HepG2 (cell line): ENCODE measurements around the gene FMO1. TPM values are rescaled to one million over a fixed set of nuclear protein-coding genes. Genes with fewer than 3 reads are reported as not detected.

ENCODE experiments used
- ATAC-seq: fragments of 200-7000 bp; cut with Tn5 transposase; 3 replicates; pipeline ENCODE4 v1.9.1; 2020; ENCODE audit warnings: mild to moderate bottlenecking, moderate library complexity
- BruUV-seq: library from RNA; stranded (reverse); fragments of 400-500 nt; replicated peaks from 2 replicates; lab custom pipeline; 2021; lab: Mats Ljungman, UMichigan
- CTCF ChIA-PET: fragments of 300-600 bp; formaldehyde crosslinking; extraction: SDS; loops from one replicate; lab custom pipeline; 2021; ENCODE audit warnings: low total read pairs, inconsistent platforms, low intra/inter-chr PET ratio; lab: Yijun Ruan, JAX
- POLR2A ChIA-PET: fragments of 350-600 bp; sonication (Branson Sonifier 250); formaldehyde crosslinking; loops from one replicate; lab custom pipeline; 2020; ENCODE audit warnings: antibody characterized with exemption, inconsistent platforms; lab: Yijun Ruan, JAX
- DNase-seq: peaks from one replicate; pipeline ENCODE4 v3.0.0-alpha.2; 2015; ENCODE audit warnings: low spot score
- FAIRE-seq: peaks from 3 replicates; lab custom pipeline; 2011; peaks lifted over from hg19 to GRCh38; lab: Jason Lieb, UNC
- H2AFZ ChIP-seq: one replicate; pipeline ENCODE4 v1.6.1; 2011; ENCODE audit warnings: low read length, inconsistent platforms
- H3K27ac ChIP-seq: fragments of 300-600 bp; 3 replicates; pipeline ENCODE4 v1.8.0; 2011; ENCODE audit warnings: mixed run types, mild to moderate bottlenecking, mixed read lengths, low read length, inconsistent platforms; ENCODE audit not compliant: insufficient read depth; ENCODE audit errors: extremely low read length
- H3K27me3 ChIP-seq, 2 experiments: fragments of 200-600 bp in 1 of 2; 2 replicates in 1 of 2; 3 replicates in 1 of 2; pipeline versions ENCODE4 v1.6.0 to v1.8.0; 2011; ENCODE audit warnings: low read length in 2 of 2, mild to moderate bottlenecking in 2 of 2, moderate library complexity in 2 of 2, inconsistent platforms in 1 of 2; ENCODE audit not compliant: insufficient read depth in 2 of 2, control insufficient read depth in 1 of 2
- H3K36me3 ChIP-seq, 2 experiments: fragments of 200-600 bp in 1 of 2; replicated peaks in 1 of 2; 2 replicates in 1 of 2; 3 replicates in 1 of 2; pipeline versions ENCODE4 v1.5.1 to v1.8.0; 2011; ENCODE audit warnings: low read length in 2 of 2, inconsistent platforms in 1 of 2; ENCODE audit not compliant: insufficient read depth in 2 of 2, control insufficient read depth in 1 of 2
- H3K4me1 ChIP-seq: 2 replicates; pipeline ENCODE4 v1.5.1; 2012; ENCODE audit warnings: low read length, inconsistent platforms; ENCODE audit not compliant: insufficient read depth
- H3K4me2 ChIP-seq: 2 replicates; pipeline ENCODE4 v1.6.0; 2011; ENCODE audit warnings: low read depth, low read length, inconsistent platforms
- H3K4me3 ChIP-seq, 3 experiments: fragments of 200-600 bp in 1 of 3; sonication (generic), shearing (Covaris generic) in 1 of 3; replicated peaks in 1 of 3; 2 replicates each; pipeline ENCODE4 v1.5.1; 2011 to 2016; ENCODE audit warnings: low read length in 3 of 3, inconsistent platforms in 2 of 3, low read depth in 2 of 3, mild to moderate bottlenecking in 2 of 3, control low read depth in 1 of 3, mixed read lengths in 1 of 3; ENCODE audit not compliant: insufficient read depth in 1 of 3
- H3K79me2 ChIP-seq: one replicate; pipeline ENCODE4 v1.6.1; 2011; ENCODE audit warnings: low read length, inconsistent platforms; ENCODE audit not compliant: insufficient read depth
- H3K9ac ChIP-seq: 2 replicates; pipeline ENCODE4 v1.6.0; 2011; ENCODE audit warnings: mild to moderate bottlenecking, low read depth, low read length, inconsistent platforms; ENCODE audit not compliant: insufficient read depth
- H3K9me3 ChIP-seq: 2 replicates; pipeline ENCODE4 v1.5.1; 2012; ENCODE audit warnings: mild to moderate bottlenecking, low read length
- H4K20me1 ChIP-seq: 2 replicates; pipeline ENCODE4 v1.6.0; 2011; ENCODE audit warnings: inconsistent platforms, mild to moderate bottlenecking, low read length, moderate library complexity; ENCODE audit not compliant: insufficient read depth
- ESRRA ChIP-seq: sonication (generic); formaldehyde crosslinking; IDR thresholded peaks from 2 replicates; pipeline ENCODE4 v1.5.1; 2020; ENCODE audit warnings: mild to moderate bottlenecking, low read depth, missing genetic modification reagents
- MZF1 ChIP-seq: sonication (generic); formaldehyde crosslinking; IDR thresholded peaks from 2 replicates; pipeline ENCODE4 v1.8.1; 2023; ENCODE audit warnings: mild to moderate bottlenecking, missing genetic modification reagents, borderline replicate concordance
- NR3C1 ChIP-seq: sonication (generic); formaldehyde crosslinking; IDR thresholded peaks from 2 replicates; pipeline ENCODE4 v1.4.0; 2020; ENCODE audit warnings: missing genetic modification reagents
- RAD51 ChIP-seq: fragments of 450-650 bp; IDR thresholded peaks from 2 replicates; pipeline ENCODE4 v1.6.1; 2016; ENCODE audit warnings: borderline replicate concordance
- RBAK ChIP-seq: sonication (generic); formaldehyde crosslinking; IDR thresholded peaks from 2 replicates; pipeline ENCODE4 v1.5.1; 2020; ENCODE audit warnings: mild to moderate bottlenecking, missing genetic modification reagents
- REXO4 ChIP-seq: sonication (generic); formaldehyde crosslinking; IDR thresholded peaks from 2 replicates; pipeline ENCODE4 v1.8.0; 2022; ENCODE audit warnings: missing genetic modification reagents, mild to moderate bottlenecking, borderline replicate concordance
- SCMH1 ChIP-seq: sonication (generic); formaldehyde crosslinking; IDR thresholded peaks from 2 replicates; pipeline ENCODE4 v1.9.0; 2021; ENCODE audit warnings: missing genetic modification reagents, mild to moderate bottlenecking, borderline replicate concordance
- U2AF1 ChIP-seq: fragments of 200-400 bp; formaldehyde crosslinking; optimal IDR thresholded peaks from 2 replicates; pipeline ENCODE3; 2017; ENCODE audit warnings: mild to moderate bottlenecking, low read depth, low read length
- ZNF121 ChIP-seq: sonication (generic); formaldehyde crosslinking; IDR thresholded peaks from 2 replicates; pipeline ENCODE4 v1.5.0; 2020; ENCODE audit warnings: mild to moderate bottlenecking, missing genetic modification reagents
- ZNF550 ChIP-seq: sonication (generic); formaldehyde crosslinking; IDR thresholded peaks from 2 replicates; pipeline ENCODE4 v1.4.0; 2020; ENCODE audit warnings: mild to moderate bottlenecking, missing genetic modification reagents, borderline replicate concordance
- WGBS: methylation state at CpG from one replicate; pipeline ENCODE4 v1.1.6; 2017; ENCODE audit warnings: low lambda C conversion rate; 5-methylcytosine and 5-hydroxymethylcytosine counted together
- in situ Hi-C: cut with HindIII; loops from 2 replicates; pipeline ENCODE4 v1.10.0; 2017; ENCODE audit warnings: low pct_unique_long_range_greater_than_20kb; ENCODE audit not compliant: extremely low pct_ligation_motif_present
- intact Hi-C: fragments of 100-400 bp; cut with micrococcal nuclease; formaldehyde crosslinking; loops from one replicate; pipeline ENCODE4 v1.10.0; 2022; ENCODE audit not compliant: unreplicated experiment
- polyA plus RNA-seq, 8 experiments: library from polyadenylated mRNA; depleted of rRNA in 3 of 8; stranded (reverse) in 7 of 8; unstranded in 1 of 8; fragments of >200 nt; fragmentation: Illumina TruSeq in 4 of 8; extraction: Trizol in 4 of 8; gene quantifications; 2 replicates each; pipeline versions ENCODE4 v1.2.1 to v1.2.3, GENCODE V29; 2011 to 2016; ENCODE audit warnings: low read depth in 4 of 8, missing spikeins in 1 of 8, mixed read lengths in 1 of 8; ENCODE audit not compliant: insufficient read depth in 1 of 8
- total RNA-seq, 5 experiments: library from RNA; depleted of rRNA; stranded (reverse); fragments of >200 nt; fragmentation: Illumina TruSeq; extraction: Trizol; gene quantifications; 2 replicates each; pipeline ENCODE4 v1.2.3, GENCODE V29; 2016; ENCODE audit warnings: low read depth in 1 of 5
- TF ChIP-seq, protein P1 (sequence below): sonication (generic); formaldehyde crosslinking; IDR thresholded peaks from 2 replicates; pipeline ENCODE4 v1.4.0; 2020; ENCODE audit warnings: missing genetic modification reagents
- TF ChIP-seq, protein P2 (sequence below): sonication (generic); formaldehyde crosslinking; IDR thresholded peaks from 2 replicates; pipeline ENCODE4 v1.4.0; 2020; ENCODE audit warnings: missing genetic modification reagents
- TF ChIP-seq, protein P3 (sequence below): sonication (generic); formaldehyde crosslinking; IDR thresholded peaks from 2 replicates; pipeline ENCODE4 v1.4.0; 2020; ENCODE audit warnings: mild to moderate bottlenecking, missing genetic modification reagents

The FMO1 gene
- total and polyA plus RNA-seq, 2 of the 13 experiments (the other 11 are each of a cell fraction or from before 2014, with no cell fraction given), result not detected

DNA sequence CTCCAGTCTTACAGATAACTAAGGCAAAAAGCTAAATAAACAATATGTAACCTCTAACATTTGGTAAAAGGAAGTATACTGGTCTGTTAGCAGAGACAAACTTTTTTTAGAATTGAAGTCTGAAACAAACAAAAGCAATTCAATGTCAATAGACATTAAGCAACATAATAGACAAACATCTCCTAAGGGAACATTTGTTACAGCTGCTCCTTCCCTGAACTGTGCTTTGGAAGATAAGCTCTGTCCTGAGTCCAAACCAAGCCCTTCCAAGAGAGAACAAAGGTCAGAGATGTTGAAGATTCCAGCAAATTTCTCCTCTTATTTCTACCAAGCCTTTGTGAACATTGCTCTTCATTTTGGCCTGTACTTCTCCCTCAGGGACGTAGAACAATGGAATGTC is 37.9 kb upstream of the FMO1 start:
- Histone ChIP-seq H3K79me2 (no peaks in the 10 kb centered on the region), H3K27ac (no peak overlapping the region), H3K9me3 (no peaks in the 10 kb centered on the region), H3K36me3 (no peaks in the 10 kb centered on the region), H3K9ac (no peak overlapping the region), H2AFZ (no peak overlapping the region), H3K4me1 (no peaks in the 10 kb centered on the region; the same call in 1 of the 2 replicates), H4K20me1 (no peaks in the 10 kb centered on the region), H3K27me3 (no peaks in the 10 kb centered on the region), H3K4me3 (no peak overlapping the region), H3K4me2 (no peak overlapping the region)
- no peak for DNase-seq
- no peak for ATAC-seq
- no TSS peak for BruUV-seq
- CTCF ChIA-PET, result no interaction called here
- TF ChIP-seq, protein P1, sequence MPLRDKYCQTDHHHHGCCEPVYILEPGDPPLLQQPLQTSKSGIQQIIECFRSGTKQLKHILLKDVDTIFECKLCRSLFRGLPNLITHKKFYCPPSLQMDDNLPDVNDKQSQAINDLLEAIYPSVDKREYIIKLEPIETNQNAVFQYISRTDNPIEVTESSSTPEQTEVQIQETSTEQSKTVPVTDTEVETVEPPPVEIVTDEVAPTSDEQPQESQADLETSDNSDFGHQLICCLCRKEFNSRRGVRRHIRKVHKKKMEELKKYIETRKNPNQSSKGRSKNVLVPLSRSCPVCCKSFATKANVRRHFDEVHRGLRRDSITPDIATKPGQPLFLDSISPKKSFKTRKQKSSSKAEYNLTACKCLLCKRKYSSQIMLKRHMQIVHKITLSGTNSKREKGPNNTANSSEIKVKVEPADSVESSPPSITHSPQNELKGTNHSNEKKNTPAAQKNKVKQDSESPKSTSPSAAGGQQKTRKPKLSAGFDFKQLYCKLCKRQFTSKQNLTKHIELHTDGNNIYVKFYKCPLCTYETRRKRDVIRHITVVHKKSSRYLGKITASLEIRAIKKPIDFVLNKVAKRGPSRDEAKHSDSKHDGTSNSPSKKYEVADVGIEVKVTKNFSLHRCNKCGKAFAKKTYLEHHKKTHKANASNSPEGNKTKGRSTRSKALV (CRISPR knock-in tag), result no peak
- peak; percentile 61; the same call in 1 of the 2 replicates for TF ChIP-seq RBAK (CRISPR knock-in tag)
- POLR2A ChIA-PET, result no interaction called here
- in situ Hi-C loops, result no loop called here
- intact Hi-C loops, result no loop called here
- WGBS, result 0% methylated on average over 1 of the region's 1 CpG
- FAIRE-seq, result no peak

DNA sequence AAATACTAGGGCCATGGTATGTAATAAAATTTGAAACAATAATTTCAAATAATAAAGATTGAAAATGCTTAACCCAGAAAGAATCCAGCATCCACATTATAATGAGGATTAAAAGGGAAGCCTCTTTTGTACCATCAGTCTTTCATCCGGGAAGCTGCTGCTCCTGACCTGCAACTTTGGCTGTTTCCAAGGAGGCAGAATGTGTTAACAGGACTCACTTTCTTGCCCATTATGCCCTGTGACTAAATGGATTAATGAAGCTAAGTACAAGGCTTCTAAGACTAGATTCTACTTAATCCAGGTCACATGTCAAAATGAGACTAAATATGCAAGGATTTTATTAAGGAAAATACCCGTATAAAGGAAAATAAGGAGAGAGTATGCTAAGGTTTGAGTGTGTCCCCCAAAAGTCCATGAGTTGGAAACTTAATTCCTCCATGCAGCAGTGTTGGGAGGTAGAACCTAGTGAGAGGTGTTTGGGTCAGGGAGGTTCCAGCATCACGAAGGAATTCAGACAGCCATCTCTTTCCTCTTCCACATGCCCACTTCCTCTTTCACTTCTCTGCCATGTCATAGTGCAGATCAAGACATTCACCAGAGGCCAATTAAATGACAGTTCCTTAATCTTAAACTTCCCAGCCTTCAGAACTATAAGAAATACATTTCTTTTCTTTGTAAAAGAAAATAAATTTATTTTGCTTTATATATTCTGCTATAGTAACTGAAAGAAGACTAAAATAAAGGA is 35.5 kb upstream of the FMO1 start:
- Histone ChIP-seq H3K4me1 (no peaks in the 10 kb centered on the region; the same call in 1 of the 2 replicates), H2AFZ (no peak overlapping the region), H3K9me3 (no peaks in the 10 kb centered on the region), H3K79me2 (no peaks in the 10 kb centered on the region), H3K36me3 (no peaks in the 10 kb centered on the region), H3K9ac (no peak overlapping the region), H3K4me2 (no peak overlapping the region), H3K27me3 (no peaks in the 10 kb centered on the region), H4K20me1 (no peaks in the 10 kb centered on the region), H3K4me3 (no peak overlapping the region), H3K27ac (no peak overlapping the region)
- no TSS peak for BruUV-seq
- ChIA-PET CTCF (no interaction called here), POLR2A (no interaction called here)
- ATAC-seq (no peak), FAIRE-seq (no peak), DNase-seq (no peak)
- 70% methylated on average over 3 of the region's 3 CpGs for WGBS
- intact Hi-C loops, result no loop called here
- in situ Hi-C loops, result no loop called here
- TF ChIP-seq, protein P2, sequence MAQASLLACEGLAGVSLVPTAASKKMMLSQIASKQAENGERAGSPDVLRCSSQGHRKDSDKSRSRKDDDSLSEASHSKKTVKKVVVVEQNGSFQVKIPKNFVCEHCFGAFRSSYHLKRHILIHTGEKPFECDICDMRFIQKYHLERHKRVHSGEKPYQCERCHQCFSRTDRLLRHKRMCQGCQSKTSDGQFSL (CRISPR knock-in tag), result no peak
- TF ChIP-seq REXO4 (CRISPR knock-in tag) (no peak), ESRRA (CRISPR knock-in tag) (no peak), RAD51 (no peak), SCMH1 (CRISPR knock-in tag) (no peak), ZNF550 (CRISPR knock-in tag) (no peak), MZF1 (no peak), ZNF121 (CRISPR knock-in tag) (no peak), NR3C1 (no peak), U2AF1 (no peak)
- TF ChIP-seq, protein P3, sequence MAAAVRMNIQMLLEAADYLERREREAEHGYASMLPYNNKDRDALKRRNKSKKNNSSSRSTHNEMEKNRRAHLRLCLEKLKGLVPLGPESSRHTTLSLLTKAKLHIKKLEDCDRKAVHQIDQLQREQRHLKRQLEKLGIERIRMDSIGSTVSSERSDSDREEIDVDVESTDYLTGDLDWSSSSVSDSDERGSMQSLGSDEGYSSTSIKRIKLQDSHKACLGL, result no peak
